HG03175 (cell line): ENCODE results near the gene GRIP1.

Experiments used
- ATAC-seq: cut with Tn5 transposase; IDR thresholded peaks from one replicate; pipeline ENCODE4 v1.9.1; 2021; ENCODE audit warnings: mild to moderate bottlenecking, moderate library complexity; ENCODE audit not compliant: unreplicated experiment

GRIP1 gene

GRCh38 chr12:66694666-66695613 is 16.1 kb upstream of the GRIP1 start:
- no peak for ATAC-seq

GRCh38 chr12:66693901-66694513 is 15.1 kb upstream of the GRIP1 start:
- peak; percentile 87 for ATAC-seq

- no peak for ATAC-seq
These were observed 14.1 kb upstream of the GRIP1 start for GRCh38 chr12:66692986-66693385.

- ATAC-seq = no peak
These were observed 13.3 kb upstream of the GRIP1 start for GRCh38 chr12:66692170-66692569.

GRCh38 chr12:66688846-66689439 is 10.1 kb upstream of the GRIP1 start:
- no peak for ATAC-seq

- no peak for ATAC-seq
These were observed 5.3 kb upstream of the GRIP1 start for GRCh38 chr12:66684222-66684621.

GRCh38 chr12:66683822-66684221 is 4.9 kb upstream of the GRIP1 start:
- ATAC-seq = no peak

GRCh38 chr12:66683073-66683472 is 4.2 kb upstream of the GRIP1 start:
- no peak for ATAC-seq

GRCh38 chr12:66679461-66680084 is 697 bp upstream of the GRIP1 start:
- ATAC-seq = no peak

- ATAC-seq = no peak
These were observed 2.6 kb downstream of the GRIP1 start for GRCh38 chr12:66676241-66676640.

- no peak for ATAC-seq
These were observed 4.3 kb downstream of the GRIP1 start for GRCh38 chr12:66674495-66675122.

GRCh38 chr12:66669541-66669940 is 9.3 kb downstream of the GRIP1 start:
- ATAC-seq = no peak

GRCh38 chr12:66668311-66668710 is 10.6 kb downstream of the GRIP1 start:
- ATAC-seq = no peak

- ATAC-seq = no peak
These were observed 11.0 kb downstream of the GRIP1 start for GRCh38 chr12:66667906-66668305.

- no peak for ATAC-seq
These were observed 12.4 kb downstream of the GRIP1 start for GRCh38 chr12:66666481-66666880.

- no peak for ATAC-seq
These were observed 13.4 kb downstream of the GRIP1 start for GRCh38 chr12:66665435-66665985.

- ATAC-seq = no peak
These were observed 14.8 kb downstream of the GRIP1 start for GRCh38 chr12:66664076-66664475.

- no peak for ATAC-seq
These were observed 15.3 kb downstream of the GRIP1 start for GRCh38 chr12:66663611-66664010.

GRCh38 chr12:66662729-66663128 is 16.1 kb downstream of the GRIP1 start:
- ATAC-seq = no peak

- ATAC-seq = no peak
These were observed 16.7 kb downstream of the GRIP1 start for GRCh38 chr12:66662179-66662578.

GRCh38 chr12:66661357-66661756 is 17.5 kb downstream of the GRIP1 start:
- ATAC-seq = no peak
